Neural cell (in vitro differentiated cells): ENCODE measurements around the gene MMP1.

ENCODE experiments used
- CTCF ChIP-seq: fragments of 450-650 bp; IDR thresholded peaks from 2 replicates; pipeline ENCODE4 v1.5.1; 2014; ENCODE audit warnings: antibody characterized with exemption, mild to moderate bottlenecking, moderate library complexity; ENCODE audit not compliant: poor library complexity, severe bottlenecking
- POLR2AphosphoS5 ChIP-seq: IDR thresholded peaks from 2 replicates; pipeline ENCODE4 v1.6.1; 2012
- RAD21 ChIP-seq: fragments of 450-650 bp; conservative IDR thresholded peaks from 2 replicates; pipeline ENCODE4 v1.6.1; 2014; ENCODE audit warnings: antibody characterized with exemption, mild to moderate bottlenecking, moderate library complexity
- REST ChIP-seq: IDR thresholded peaks from 2 replicates; pipeline ENCODE4 v1.6.1; 2012; ENCODE audit warnings: borderline replicate concordance

- no peak for TF ChIP-seq CTCF
- TF ChIP-seq REST = no peak
- TF ChIP-seq POLR2AphosphoS5 = no peak
- no peak for TF ChIP-seq RAD21
Observed at GRCh38 chr11:102836290-102836875, 38.4 kb upstream of the MMP1 start.
